GM12801 (cell line): ENCODE measurements around the gene FCHO2.

Source experiments
- CTCF ChIP-seq: IDR thresholded peaks from one replicate; pipeline ENCODE4 v1.5.1; 2011; ENCODE audit warnings: control low read depth; ENCODE audit not compliant: insufficient read length; ENCODE audit errors: extremely low read depth

FCHO2 gene

DNA sequence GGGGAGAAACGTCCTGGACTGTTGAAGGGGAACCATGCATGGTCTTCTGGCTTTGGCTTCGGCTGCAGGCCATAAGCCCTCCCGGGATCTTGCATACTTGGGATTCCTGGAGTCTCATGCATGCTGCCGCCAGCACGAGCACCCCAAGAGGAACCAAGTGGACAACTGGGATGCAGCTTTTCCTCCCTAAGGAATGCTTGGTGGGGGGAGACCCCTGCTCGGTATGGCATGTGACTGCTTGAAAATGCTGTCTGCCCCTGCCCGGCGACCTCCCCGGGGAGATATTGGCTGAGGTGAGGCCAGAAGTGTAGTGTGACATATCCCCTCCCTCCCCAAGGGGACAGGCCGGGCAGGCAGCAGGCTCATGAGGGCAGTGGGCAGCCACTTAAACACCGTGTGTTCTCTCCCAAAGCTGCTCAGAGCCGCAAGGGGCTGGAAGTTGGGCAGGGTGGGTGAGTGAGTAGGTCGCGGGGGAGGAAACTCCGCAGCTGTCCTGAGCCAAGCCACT lies 180.3 kb downstream of the FCHO2 start:
- TF ChIP-seq CTCF: no peak

DNA sequence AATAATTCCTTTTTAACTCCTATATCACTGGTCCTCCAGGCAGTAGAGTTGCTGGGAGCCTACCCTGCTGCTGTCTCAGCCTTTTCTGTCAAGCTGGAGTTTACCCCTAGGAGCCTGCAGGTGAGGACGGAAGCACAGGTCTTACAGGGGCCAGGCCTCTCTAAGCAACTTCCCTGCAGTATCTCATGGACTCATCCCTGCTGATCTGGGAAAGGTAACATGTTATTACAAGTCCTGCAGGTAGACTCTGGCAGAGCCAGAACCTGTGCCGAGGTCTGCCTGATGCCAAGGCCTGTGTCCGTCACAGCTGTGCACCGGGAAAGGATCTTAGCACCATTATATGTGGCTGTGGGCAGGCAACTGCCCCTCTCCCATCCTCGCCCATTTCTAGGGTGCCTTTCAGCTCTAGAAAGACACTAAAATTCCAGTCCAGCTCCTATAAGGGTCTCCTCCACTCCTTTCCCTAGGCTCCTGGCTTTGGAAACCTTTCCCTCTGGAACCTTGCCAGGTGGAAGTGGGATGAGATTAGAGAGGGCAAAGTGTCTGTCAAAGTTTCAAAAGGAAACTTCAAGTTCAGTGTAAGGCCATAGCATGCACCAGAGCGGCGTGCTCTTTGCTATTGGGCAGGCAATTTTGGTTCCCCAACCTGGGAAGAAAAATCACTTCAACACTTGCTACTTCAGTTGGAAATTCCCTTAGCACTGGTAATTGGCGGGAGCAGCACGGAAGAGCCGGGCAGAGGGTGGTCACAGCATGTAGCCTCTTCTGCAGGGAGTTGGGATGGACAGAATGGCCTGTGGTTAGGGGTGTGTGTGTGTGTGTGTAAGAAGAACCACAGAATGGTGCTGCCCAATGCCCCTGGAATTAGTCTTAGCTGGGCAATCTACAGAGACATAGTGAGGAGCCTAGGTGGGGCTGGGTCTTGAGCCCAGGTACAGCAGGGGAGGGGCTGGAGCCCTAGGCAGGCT lies 182.0 kb downstream of the FCHO2 start:
- TF ChIP-seq CTCF: no peak

DNA sequence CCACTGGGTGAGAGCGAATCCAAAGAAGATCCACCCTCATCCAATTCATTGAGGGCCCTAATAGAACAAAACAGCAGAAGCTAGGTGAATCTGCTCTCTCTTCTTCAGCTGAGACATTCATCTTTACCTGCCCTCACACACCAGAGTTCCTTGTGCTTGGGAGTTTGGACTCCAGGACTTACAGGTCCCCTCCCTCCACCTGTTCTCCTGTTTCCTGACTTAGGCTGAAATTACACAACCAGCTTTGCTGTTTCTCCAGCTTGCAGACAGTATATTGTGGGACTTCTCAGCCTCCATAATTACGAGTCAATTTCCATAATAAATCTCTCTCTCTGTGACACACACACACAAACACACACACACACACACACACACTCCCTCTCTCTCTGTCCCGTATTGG lies 183.6 kb downstream of the FCHO2 start:
- no peak for TF ChIP-seq CTCF
